OCI-LY3 (cell line): ENCODE data around the gene SPTA1.

ENCODE experiments used
- H2AFZ ChIP-seq: fragments of 200-600, 300-600 bp; shearing (Covaris generic); 2 replicates; pipeline ENCODE4 v1.6.0; 2014; ENCODE audit warnings: antibody characterized with exemption, low read depth, low read length
- H3K27ac ChIP-seq: fragments of 200-600, 300-600 bp; sonication (generic); 2 replicates; pipeline ENCODE4 v1.5.1; 2014; ENCODE audit warnings: mild to moderate bottlenecking, low read length, moderate library complexity, mixed read lengths
- H3K27me3 ChIP-seq: fragments of 200-600, 300-600 bp; sonication (generic); 2 replicates; pipeline ENCODE4 v1.6.1; 2014; ENCODE audit warnings: low read depth, low read length, mixed read lengths
- H3K36me3 ChIP-seq: fragments of 200-600, 300-600 bp; sonication (generic); replicated peaks from 2 replicates; pipeline ENCODE3; 2014; ENCODE audit warnings: low read depth, low read length, mixed read lengths
- H3K4me1 ChIP-seq: fragments of 300-600, 200-600 bp; sonication (generic); 2 replicates; pipeline ENCODE4 v1.6.1; 2014; ENCODE audit warnings: low read length, mixed read lengths
- H3K4me2 ChIP-seq: fragments of 200-600, 300-600 bp; sonication (generic); 2 replicates; pipeline ENCODE4 v1.6.1; 2014; ENCODE audit warnings: low read length, mixed read lengths
- H3K4me3 ChIP-seq: fragments of 300-600, 200-600 bp; sonication (generic); 2 replicates; pipeline ENCODE4 v1.5.1; 2014; ENCODE audit warnings: antibody characterized with exemption, mild to moderate bottlenecking, low read length, moderate library complexity
- H3K79me2 ChIP-seq: fragments of 300-600, 200-600 bp; shearing (Covaris generic); 2 replicates; pipeline ENCODE4 v1.6.1; 2014; ENCODE audit warnings: mild to moderate bottlenecking, low read length, mixed read lengths
- H3K9ac ChIP-seq: fragments of 300-600, 200-600 bp; shearing (Covaris generic); 2 replicates; pipeline ENCODE4 v1.6.0; 2014; ENCODE audit warnings: mild to moderate bottlenecking, low read length, moderate library complexity
- H3K9me3 ChIP-seq: fragments of 200-600, 300-600 bp; shearing (Covaris generic); 2 replicates; pipeline ENCODE4 v1.6.1; 2014; ENCODE audit warnings: low read length, mixed read lengths; ENCODE audit not compliant: insufficient read depth
- H4K20me1 ChIP-seq: fragments of 200-600, 300-600 bp; sonication (generic); 2 replicates; pipeline ENCODE4 v1.6.1; 2016; ENCODE audit warnings: low read length, mixed read lengths; ENCODE audit not compliant: insufficient read depth
- CTCF ChIP-seq: fragments of 200-600, 300-600 bp; sonication (generic); IDR thresholded peaks from 2 replicates; pipeline ENCODE4 v1.5.1; 2014; ENCODE audit warnings: antibody characterized with exemption, low read length, low read depth
- EZH2phosphoT487 ChIP-seq: fragments of 200-600 bp; shearing (Covaris generic); IDR thresholded peaks from 2 replicates; pipeline ENCODE4 v1.6.1; 2018; ENCODE audit warnings: antibody characterized with exemption, mixed run types, low read depth

SPTA1 gene

GRCh38 chr1:158687037-158687436 is 522 bp upstream of the SPTA1 start:
- H3K4me2 ChIP-seq = no peak overlapping the region

GRCh38 chr1:158685085-158685484 is 1.4 kb downstream of the SPTA1 start:
- no peak for TF ChIP-seq CTCF
- no peak for TF ChIP-seq EZH2phosphoT487
- H3K4me2 ChIP-seq = no peak overlapping the region
- no peaks in the 10 kb centered on the region for H3K9me3 ChIP-seq
- no peak overlapping the region for H3K27ac ChIP-seq
- H3K4me3 ChIP-seq = no peak overlapping the region
- H3K36me3 ChIP-seq = no peaks in the 10 kb centered on the region
- no peaks in the 10 kb centered on the region for H3K4me1 ChIP-seq
- no peak overlapping the region for H2AFZ ChIP-seq
- no peaks in the 10 kb centered on the region for H4K20me1 ChIP-seq
- H3K79me2 ChIP-seq = no peaks in the 10 kb centered on the region
- no peaks in the 10 kb centered on the region for H3K27me3 ChIP-seq
- H3K9ac ChIP-seq = no peak overlapping the region

More at GRCh38 chr1:158687037-158687436, 522 bp upstream of the SPTA1 start:
- Histone ChIP-seq H3K4me1 (no peaks in the 10 kb centered on the region), H3K27ac (no peak overlapping the region), H3K36me3 (no peaks in the 10 kb centered on the region), H3K79me2 (no peaks in the 10 kb centered on the region), H3K9me3 (no peaks in the 10 kb centered on the region), H4K20me1 (no peaks in the 10 kb centered on the region), H2AFZ (no peak overlapping the region), H3K4me3 (no peak overlapping the region), H3K9ac (no peak overlapping the region), H3K27me3 (no peaks in the 10 kb centered on the region)
- TF ChIP-seq CTCF (no peak), EZH2phosphoT487 (no peak)

GRCh38 chr1:158681606-158682005 is 4.9 kb downstream of the SPTA1 start:
- Histone ChIP-seq H3K27me3 (no peaks in the 10 kb centered on the region), H3K9ac (no peak overlapping the region), H3K9me3 (no peaks in the 10 kb centered on the region), H3K4me3 (no peak overlapping the region), H3K79me2 (no peaks in the 10 kb centered on the region), H3K36me3 (no peaks in the 10 kb centered on the region), H3K4me2 (no peak overlapping the region), H2AFZ (no peak overlapping the region), H3K27ac (no peak overlapping the region), H3K4me1 (no peaks in the 10 kb centered on the region), H4K20me1 (no peaks in the 10 kb centered on the region)
- no peak for TF ChIP-seq EZH2phosphoT487
- TF ChIP-seq CTCF = no peak

GRCh38 chr1:158679289-158679688 is 7.2 kb downstream of the SPTA1 start:
- no peak overlapping the region for H3K9ac ChIP-seq
- no peak overlapping the region for H3K4me2 ChIP-seq
- no peaks in the 10 kb centered on the region for H3K79me2 ChIP-seq
- no peak for TF ChIP-seq EZH2phosphoT487
- TF ChIP-seq CTCF = no peak
- H4K20me1 ChIP-seq = no peaks in the 10 kb centered on the region
- no peaks in the 10 kb centered on the region for H3K27me3 ChIP-seq
- no peak overlapping the region for H3K27ac ChIP-seq
- H3K36me3 ChIP-seq = no peaks in the 10 kb centered on the region
- no peak overlapping the region for H2AFZ ChIP-seq
- no peaks in the 10 kb centered on the region for H3K4me1 ChIP-seq
- no peaks in the 10 kb centered on the region for H3K9me3 ChIP-seq
- H3K4me3 ChIP-seq = no peak overlapping the region
